T47D (cell line): ENCODE measurements around the gene TRIM2.

Experiments
- DNase-seq, 2 experiments: peaks; one replicate each; pipeline versions ENCODE4 v3.0.0 to v3.0.0-alpha.2; 2011 to 2012; ENCODE audit warnings: low read depth in 1 of 2, low spot score in 1 of 2
- JUND ChIP-seq: IDR thresholded peaks from 2 replicates; pipeline ENCODE4 v1.6.1; 2012; ENCODE audit warnings: low read depth
- in situ Hi-C: cut with HindIII; loops from 2 replicates; pipeline ENCODE4 v1.10.0; 2016; ENCODE audit warnings: low sequenced_read_pairs, low pct_unique_long_range_greater_than_20kb

TRIM2 gene

GRCh38 chr4:153292897-153293741 is 88.9 kb downstream of the TRIM2 start:
- DNase-seq, result no peak
- in situ Hi-C loops, result no loop called here

DNA sequence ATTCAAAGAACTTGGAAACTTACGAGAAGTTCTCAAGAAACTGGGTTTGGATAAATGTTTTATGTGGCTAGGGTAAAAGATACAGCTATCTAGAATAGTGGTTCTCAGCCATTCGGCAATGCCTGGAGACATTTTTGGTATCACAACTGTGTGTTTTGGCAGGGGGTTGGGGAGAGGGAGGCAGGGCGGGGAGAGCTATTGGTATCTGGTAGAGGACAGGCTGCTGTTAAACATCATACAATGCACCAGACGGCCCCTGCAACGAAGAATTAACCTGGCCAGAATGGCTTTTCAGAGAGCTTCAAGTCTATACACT is 89.5 kb downstream of the TRIM2 start:
- DNase-seq, result no peak
- in situ Hi-C loops, result no loop called here
- no peak for TF ChIP-seq JUND

More at GRCh38 chr4:153292897-153293741, 88.9 kb downstream of the TRIM2 start:
- no peak for TF ChIP-seq JUND

DNA sequence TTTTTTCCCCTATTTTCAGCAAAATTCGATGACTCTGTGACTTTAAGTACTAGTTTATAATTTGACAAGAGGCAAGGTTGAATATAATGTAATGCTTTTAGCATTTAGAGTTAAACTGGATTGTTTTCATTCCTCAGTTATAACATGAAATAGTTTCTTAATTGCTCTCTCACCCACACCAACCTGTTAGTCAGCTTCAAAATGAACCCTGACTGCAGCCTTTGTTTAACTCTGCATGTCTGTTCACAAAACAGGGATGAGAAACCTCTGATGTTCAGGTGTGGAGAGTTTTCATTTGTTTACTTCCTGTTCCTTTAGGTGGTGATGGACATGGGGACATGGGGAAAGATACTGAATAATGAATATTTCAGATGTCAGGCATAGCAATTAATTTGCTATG is 90.4 kb downstream of the TRIM2 start:
- 0 out of 2 replicates have a peak, but pooled peaks have one; percentile 21 for TF ChIP-seq JUND
- DNase-seq, result peak in 1 of 2 experiments; percentile 87
- in situ Hi-C loops, result no loop called here

GRCh38 chr4:153295131-153295755 is 91.0 kb downstream of the TRIM2 start:
- peak in 1 of 2 experiments; percentile 50 for DNase-seq
- in situ Hi-C loops, result no loop called here

DNA sequence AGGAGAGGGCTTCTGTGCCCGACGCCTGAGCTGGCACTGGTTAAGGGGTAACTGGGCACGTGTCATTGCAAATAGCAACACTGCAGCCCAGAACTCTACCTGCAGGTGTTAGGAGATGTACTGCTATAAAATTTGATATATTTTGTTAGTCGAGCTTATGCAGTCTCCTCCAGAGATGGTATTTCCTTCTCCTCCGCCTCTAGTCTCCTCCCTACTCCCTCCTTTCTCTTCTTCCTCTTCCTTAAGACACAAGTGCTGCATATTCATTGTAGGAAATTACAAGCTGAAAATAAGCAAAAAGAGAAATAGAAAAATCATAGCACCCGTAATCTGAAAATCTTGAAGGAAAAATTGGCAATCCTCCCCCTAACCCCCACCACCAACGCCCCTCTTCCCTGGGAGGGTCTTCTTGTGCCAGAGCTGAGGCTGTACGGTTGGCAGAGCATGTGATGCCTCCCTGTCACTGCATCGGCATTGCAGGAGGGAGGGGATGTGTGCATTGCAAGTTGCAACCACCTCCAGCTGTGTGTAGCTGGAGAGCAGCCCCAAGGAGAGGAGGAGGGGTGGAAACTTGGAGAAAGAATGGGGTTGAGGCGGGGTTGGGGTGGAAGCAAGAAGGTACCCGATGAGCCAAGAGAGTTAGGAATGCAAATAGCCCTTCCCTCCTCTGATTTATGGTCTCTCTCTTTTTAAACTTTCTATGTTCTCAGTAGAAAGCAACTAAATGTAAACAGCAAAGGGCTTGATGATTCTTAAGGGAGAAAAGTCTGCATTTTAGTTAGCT is 92.0 kb downstream of the TRIM2 start:
- in situ Hi-C loops, result no loop called here
- DNase-seq, result peak; percentile 26 to 35
- no peak for TF ChIP-seq JUND

More at GRCh38 chr4:153295131-153295755, 91.0 kb downstream of the TRIM2 start:
- TF ChIP-seq JUND, result no peak

DNA sequence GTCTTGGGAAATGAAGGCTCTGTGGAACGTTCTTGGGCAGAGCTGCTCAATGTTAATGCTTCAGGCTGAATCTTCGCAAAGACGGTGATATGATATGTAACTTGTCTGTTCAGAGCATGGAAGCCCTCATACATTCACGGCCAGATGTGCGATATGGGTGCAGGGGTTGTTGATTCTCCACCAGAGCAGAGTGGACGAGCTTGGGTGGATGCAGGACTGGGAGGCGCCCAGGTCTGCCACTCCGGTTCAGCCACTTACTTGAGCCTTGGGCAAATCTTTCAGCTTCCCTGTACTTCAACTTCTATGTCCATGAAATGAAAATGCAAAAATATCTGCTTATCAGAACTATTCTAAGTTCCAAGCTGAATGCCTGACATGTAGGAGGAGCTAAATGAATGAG is 92.9 kb downstream of the TRIM2 start:
- TF ChIP-seq JUND, result no peak
- in situ Hi-C loops, result no loop called here
- peak in 1 of 2 experiments; percentile 57 for DNase-seq

DNA sequence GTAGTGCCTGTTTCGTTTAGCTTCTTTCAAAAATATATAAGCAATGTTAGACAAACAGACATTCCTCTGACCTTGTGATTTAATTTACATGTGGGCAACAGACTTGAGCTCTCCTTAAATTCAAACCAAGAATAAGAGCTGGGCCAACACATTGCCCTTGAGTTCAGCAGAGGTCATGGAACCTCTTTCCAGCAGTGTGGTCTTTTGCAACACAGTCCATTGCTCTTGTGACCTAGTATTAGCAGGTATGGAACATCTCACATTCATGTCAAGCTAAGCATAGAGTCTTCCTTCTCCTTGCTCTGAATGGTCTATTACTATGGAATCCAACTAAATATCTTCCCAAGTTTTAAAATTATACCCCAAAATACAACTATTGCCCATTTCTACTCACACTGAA is 106.5 kb downstream of the TRIM2 start:
- DNase-seq, result no peak
- in situ Hi-C loops, result no loop called here
- no peak for TF ChIP-seq JUND

GRCh38 chr4:153314915-153315314 is 110.7 kb downstream of the TRIM2 start:
- in situ Hi-C loops, result no loop called here
- DNase-seq, result no peak
- TF ChIP-seq JUND, result no peak

GRCh38 chr4:153318696-153319320 is 114.6 kb downstream of the TRIM2 start:
- TF ChIP-seq JUND, result no peak
- DNase-seq, result peak; percentile 24 to 59
- in situ Hi-C loops, result no loop called here

DNA sequence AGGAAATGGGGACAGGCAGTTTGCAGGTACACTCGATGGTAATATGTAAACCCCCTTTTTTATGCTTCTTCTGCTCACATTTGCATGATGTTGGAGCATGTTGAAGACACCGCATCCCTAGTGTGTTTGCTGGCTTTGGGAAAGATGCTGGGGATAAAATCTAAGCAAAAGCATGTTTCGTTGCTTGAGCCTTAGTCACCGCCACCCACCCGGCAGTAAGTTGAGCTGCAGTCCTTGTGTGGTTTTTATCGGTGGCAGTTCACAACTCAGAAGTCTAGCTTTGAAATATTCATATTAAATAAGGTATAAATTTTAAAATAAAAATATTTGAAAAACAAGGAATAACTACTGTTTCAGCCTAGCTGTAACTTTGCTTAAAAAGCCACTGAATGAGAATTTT is 118.5 kb downstream of the TRIM2 start:
- in situ Hi-C loops, result no loop called here
- no peak for DNase-seq
- TF ChIP-seq JUND, result no peak

DNA sequence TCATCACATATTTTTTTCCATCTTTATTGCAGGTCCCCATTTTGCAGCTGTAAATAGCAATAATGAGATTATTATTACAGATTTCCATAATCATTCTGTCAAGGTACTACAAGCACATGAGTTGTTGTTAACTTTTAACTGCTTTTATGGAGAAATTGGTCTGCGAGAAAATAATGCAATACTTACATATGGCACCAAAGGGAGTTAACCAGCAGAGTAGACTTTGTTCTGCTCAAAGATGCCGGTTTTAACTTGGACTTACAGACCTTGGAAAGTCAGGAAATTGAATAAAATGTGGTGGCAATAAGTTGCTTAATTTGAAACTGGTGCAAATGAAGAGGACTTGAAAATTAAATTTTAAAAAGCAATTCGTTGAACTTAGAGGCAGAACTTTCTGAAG is 119.8 kb downstream of the TRIM2 start:
- DNase-seq, result no peak
- in situ Hi-C loops, result no loop called here
- no peak for TF ChIP-seq JUND

GRCh38 chr4:153325558-153325957 is 121.3 kb downstream of the TRIM2 start:
- DNase-seq, result no peak
- no peak for TF ChIP-seq JUND
- in situ Hi-C loops, result no loop called here

GRCh38 chr4:153326513-153326912 is 122.3 kb downstream of the TRIM2 start:
- DNase-seq, result no peak
- TF ChIP-seq JUND, result no peak
- in situ Hi-C loops, result no loop called here
